ENCODE data around the gene GALT. TPM values are rescaled to one million over a fixed set of nuclear protein-coding genes. Genes with fewer than 3 reads are reported as not detected.

Gene GALT
- total and polyA plus RNA-seq, 2 of the 13 experiments (the other 11 are each of a cell fraction or from before 2014, with no cell fraction given) = 40.4 to 46.3 TPM

DNA sequence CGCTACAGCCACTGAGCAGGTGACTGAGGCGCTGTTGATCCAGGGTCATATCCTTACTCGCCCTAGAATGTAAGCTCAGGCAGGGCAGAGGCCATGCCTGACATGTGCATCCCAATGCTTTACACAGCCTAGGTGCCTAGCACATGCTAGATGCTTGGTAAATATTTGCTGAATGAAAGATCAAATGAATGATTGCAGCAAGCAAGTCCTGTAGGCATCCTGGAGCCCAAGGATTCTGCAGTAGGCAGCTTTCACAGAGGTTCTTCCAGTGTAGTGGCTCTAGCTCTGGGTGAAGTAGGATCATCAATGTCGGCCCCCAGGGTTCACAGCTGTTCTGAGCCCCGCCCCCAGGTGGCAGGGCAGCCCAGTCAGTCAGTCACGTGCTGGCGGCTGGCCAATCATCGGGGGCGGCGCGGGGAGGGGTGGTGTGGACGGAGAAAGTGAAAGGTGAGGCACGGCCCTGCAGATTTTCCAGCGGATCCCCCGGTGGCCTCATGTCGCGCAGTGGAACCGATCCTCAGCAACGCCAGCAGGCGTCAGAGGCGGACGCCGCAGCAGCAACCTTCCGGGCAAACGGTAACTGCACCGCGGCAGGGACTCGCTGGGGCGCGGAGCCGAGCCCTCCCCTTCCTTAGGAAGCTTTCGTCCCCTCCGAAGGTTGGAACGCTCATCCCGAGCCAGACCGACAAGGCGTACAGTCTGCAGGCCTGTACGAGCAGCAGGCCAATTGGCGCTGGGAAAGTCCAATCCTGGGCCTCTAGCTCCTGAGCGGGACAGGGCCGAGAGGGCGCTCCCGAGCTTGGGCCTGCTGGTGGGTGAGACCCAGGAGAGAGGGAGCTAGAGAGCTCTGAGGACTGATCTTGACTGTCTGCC, at the start of gene GALT (continued):
- TF ChIP-seq AGO2 (optimal IDR thresholded peaks at IDR 0.05; ENCODE audit: low read depth, low read length) = peak; percentile 66
- no peak for TF ChIP-seq SETDB1 (CRISPR knock-in tag; IDR thresholded peaks at IDR 0.05; ENCODE audit: borderline replicate concordance)
- TF ChIP-seq, protein P1, sequence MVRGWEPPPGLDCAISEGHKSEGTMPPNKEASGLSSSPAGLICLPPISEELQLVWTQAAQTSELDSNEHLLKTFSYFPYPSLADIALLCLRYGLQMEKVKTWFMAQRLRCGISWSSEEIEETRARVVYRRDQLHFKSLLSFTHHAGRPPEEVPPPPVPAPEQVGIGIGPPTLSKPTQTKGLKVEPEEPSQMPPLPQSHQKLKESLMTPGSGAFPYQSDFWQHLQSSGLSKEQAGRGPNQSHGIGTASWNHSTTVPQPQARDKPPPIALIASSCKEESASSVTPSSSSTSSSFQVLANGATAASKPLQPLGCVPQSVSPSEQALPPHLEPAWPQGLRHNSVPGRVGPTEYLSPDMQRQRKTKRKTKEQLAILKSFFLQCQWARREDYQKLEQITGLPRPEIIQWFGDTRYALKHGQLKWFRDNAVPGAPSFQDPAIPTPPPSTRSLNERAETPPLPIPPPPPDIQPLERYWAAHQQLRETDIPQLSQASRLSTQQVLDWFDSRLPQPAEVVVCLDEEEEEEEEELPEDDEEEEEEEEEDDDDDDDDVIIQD (CRISPR knock-in tag; IDR thresholded peaks at IDR 0.05; ENCODE audit: low read depth) = peak; percentile 21; the same call in 1 of the 2 replicates
- TF ChIP-seq, protein P2, sequence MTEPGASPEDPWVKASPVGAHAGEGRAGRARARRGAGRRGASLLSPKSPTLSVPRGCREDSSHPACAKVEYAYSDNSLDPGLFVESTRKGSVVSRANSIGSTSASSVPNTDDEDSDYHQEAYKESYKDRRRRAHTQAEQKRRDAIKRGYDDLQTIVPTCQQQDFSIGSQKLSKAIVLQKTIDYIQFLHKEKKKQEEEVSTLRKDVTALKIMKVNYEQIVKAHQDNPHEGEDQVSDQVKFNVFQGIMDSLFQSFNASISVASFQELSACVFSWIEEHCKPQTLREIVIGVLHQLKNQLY (CRISPR knock-in tag; IDR thresholded peaks at IDR 0.05) = 0 out of 2 replicates have a peak, but pooled peaks have one; percentile 66
- TF ChIP-seq, protein P3, sequence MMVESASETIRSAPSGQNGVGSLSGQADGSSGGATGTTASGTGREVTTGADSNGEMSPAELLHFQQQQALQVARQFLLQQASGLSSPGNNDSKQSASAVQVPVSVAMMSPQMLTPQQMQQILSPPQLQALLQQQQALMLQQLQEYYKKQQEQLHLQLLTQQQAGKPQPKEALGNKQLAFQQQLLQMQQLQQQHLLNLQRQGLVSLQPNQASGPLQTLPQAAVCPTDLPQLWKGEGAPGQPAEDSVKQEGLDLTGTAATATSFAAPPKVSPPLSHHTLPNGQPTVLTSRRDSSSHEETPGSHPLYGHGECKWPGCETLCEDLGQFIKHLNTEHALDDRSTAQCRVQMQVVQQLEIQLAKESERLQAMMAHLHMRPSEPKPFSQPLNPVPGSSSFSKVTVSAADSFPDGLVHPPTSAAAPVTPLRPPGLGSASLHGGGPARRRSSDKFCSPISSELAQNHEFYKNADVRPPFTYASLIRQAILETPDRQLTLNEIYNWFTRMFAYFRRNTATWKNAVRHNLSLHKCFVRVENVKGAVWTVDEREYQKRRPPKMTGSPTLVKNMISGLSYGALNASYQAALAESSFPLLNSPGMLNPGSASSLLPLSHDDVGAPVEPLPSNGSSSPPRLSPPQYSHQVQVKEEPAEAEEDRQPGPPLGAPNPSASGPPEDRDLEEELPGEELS (CRISPR knock-in tag; IDR thresholded peaks at IDR 0.05) = no peak
- TF ChIP-seq ZNF543 (CRISPR knock-in tag; IDR thresholded peaks at IDR 0.05) = 0 out of 2 replicates have a peak, but pooled peaks have one; percentile 68
- TF ChIP-seq, protein P4, sequence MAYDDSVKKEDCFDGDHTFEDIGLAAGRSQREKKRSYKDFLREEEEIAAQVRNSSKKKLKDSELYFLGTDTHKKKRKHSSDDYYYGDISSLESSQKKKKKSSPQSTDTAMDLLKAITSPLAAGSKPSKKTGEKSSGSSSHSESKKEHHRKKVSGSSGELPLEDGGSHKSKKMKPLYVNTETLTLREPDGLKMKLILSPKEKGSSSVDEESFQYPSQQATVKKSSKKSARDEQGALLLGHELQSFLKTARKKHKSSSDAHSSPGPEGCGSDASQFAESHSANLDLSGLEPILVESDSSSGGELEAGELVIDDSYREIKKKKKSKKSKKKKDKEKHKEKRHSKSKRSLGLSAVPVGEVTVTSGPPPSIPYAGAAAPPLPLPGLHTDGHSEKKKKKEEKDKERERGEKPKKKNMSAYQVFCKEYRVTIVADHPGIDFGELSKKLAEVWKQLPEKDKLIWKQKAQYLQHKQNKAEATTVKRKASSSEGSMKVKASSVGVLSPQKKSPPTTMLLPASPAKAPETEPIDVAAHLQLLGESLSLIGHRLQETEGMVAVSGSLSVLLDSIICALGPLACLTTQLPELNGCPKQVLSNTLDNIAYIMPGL (CRISPR knock-in tag; IDR thresholded peaks at IDR 0.05; ENCODE audit: borderline replicate concordance in 1 of 2, low read depth in 1 of 2) = peak; percentile 97 to 99
- peak; percentile 81 for TF ChIP-seq GATAD2A (CRISPR knock-in tag; IDR thresholded peaks at IDR 0.05)
- TF ChIP-seq KMT2B (CRISPR knock-in tag; IDR thresholded peaks at IDR 0.05) = peak; percentile 75
- TF ChIP-seq HES4 (CRISPR knock-in tag; IDR thresholded peaks at IDR 0.05; ENCODE audit: borderline replicate concordance) = peak; percentile 87
- TF ChIP-seq, protein P5, sequence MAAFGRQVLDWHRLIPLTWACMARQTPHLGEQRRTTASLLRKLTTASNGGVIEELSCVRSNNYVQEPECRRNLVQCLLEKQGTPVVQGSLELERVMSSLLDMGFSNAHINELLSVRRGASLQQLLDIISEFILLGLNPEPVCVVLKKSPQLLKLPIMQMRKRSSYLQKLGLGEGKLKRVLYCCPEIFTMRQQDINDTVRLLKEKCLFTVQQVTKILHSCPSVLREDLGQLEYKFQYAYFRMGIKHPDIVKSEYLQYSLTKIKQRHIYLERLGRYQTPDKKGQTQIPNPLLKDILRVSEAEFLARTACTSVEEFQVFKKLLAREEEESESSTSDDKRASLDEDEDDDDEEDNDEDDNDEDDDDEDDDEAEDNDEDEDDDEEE (CRISPR knock-in tag; IDR thresholded peaks at IDR 0.05) = peak; percentile 89; the same call in 1 of the 2 replicates
- TF ChIP-seq ZNF790 (CRISPR knock-in tag; IDR thresholded peaks at IDR 0.05; ENCODE audit: borderline replicate concordance) = peak; percentile 83; the same call in 1 of the 2 replicates
- TF ChIP-seq, protein P6, sequence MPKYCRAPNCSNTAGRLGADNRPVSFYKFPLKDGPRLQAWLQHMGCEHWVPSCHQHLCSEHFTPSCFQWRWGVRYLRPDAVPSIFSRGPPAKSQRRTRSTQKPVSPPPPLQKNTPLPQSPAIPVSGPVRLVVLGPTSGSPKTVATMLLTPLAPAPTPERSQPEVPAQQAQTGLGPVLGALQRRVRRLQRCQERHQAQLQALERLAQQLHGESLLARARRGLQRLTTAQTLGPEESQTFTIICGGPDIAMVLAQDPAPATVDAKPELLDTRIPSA (CRISPR knock-in tag; IDR thresholded peaks at IDR 0.05; ENCODE audit: borderline replicate concordance) = no peak; the same call in 1 of the 2 replicates
- TF ChIP-seq PHF21A (CRISPR knock-in tag; IDR thresholded peaks at IDR 0.05) = peak; percentile 71
- TF ChIP-seq ZNF12 (CRISPR knock-in tag; IDR thresholded peaks at IDR 0.05) = peak; percentile 71; the same call in 1 of the 2 replicates
- TF ChIP-seq TRIM24 (CRISPR knock-in tag; IDR thresholded peaks at IDR 0.05) = 0 out of 2 replicates have a peak, but pooled peaks have one; percentile 41
- peak; percentile 61; the same call in 1 of the 2 replicates for TF ChIP-seq ZNF746 (CRISPR knock-in tag; IDR thresholded peaks at IDR 0.05)
- no peak for TF ChIP-seq TCF12 (IDR thresholded peaks at IDR 0.05)
- 0 out of 2 replicates have a peak, but pooled peaks have one; percentile 57 for TF ChIP-seq TCF12 (CRISPR knock-in tag; IDR thresholded peaks at IDR 0.05)

Measured in HepG2 (cell line).